HepG2 (cell line): ENCODE results near the gene NCKAP5L. TPM values are rescaled to one million over a fixed set of nuclear protein-coding genes. Genes with fewer than 3 reads are reported as not detected.
A peak's percentile ranks its signal among the peaks of the same experiment; 100 is the strongest.

Experiments
- ATAC-seq: fragments of 200-7000 bp; cut with Tn5 transposase; 3 replicates; pipeline ENCODE4 v1.9.1; 2020; ENCODE audit warnings: mild to moderate bottlenecking, moderate library complexity
- BruUV-seq: library from RNA; stranded (reverse); fragments of 400-500 nt; replicated peaks from 2 replicates; lab custom pipeline; 2021; lab: Mats Ljungman, UMichigan
- CTCF ChIA-PET: fragments of 300-600 bp; formaldehyde crosslinking; extraction: SDS; loops from one replicate; lab custom pipeline; 2021; ENCODE audit warnings: low total read pairs, inconsistent platforms, low intra/inter-chr PET ratio; lab: Yijun Ruan, JAX
- POLR2A ChIA-PET: fragments of 350-600 bp; sonication (Branson Sonifier 250); formaldehyde crosslinking; loops from one replicate; lab custom pipeline; 2020; ENCODE audit warnings: antibody characterized with exemption, inconsistent platforms; lab: Yijun Ruan, JAX
- DNase-seq: peaks from one replicate; pipeline ENCODE4 v3.0.0-alpha.2; 2015; ENCODE audit warnings: low spot score
- FAIRE-seq: peaks from 3 replicates; lab custom pipeline; 2011; peaks lifted over from hg19 to GRCh38; lab: Jason Lieb, UNC
- H2AFZ ChIP-seq: one replicate; pipeline ENCODE4 v1.6.1; 2011; ENCODE audit warnings: low read length, inconsistent platforms
- H3K27ac ChIP-seq: fragments of 300-600 bp; 3 replicates; pipeline ENCODE4 v1.8.0; 2011; ENCODE audit warnings: mixed run types, mild to moderate bottlenecking, mixed read lengths, low read length, inconsistent platforms; ENCODE audit not compliant: insufficient read depth; ENCODE audit errors: extremely low read length
- H3K27me3 ChIP-seq, 2 experiments: fragments of 200-600 bp in 1 of 2; 2 replicates in 1 of 2; 3 replicates in 1 of 2; pipeline versions ENCODE4 v1.6.0 to v1.8.0; 2011; ENCODE audit warnings: low read length in 2 of 2, mild to moderate bottlenecking in 2 of 2, moderate library complexity in 2 of 2, inconsistent platforms in 1 of 2; ENCODE audit not compliant: insufficient read depth in 2 of 2, control insufficient read depth in 1 of 2
- H3K36me3 ChIP-seq, 2 experiments: fragments of 200-600 bp in 1 of 2; replicated peaks in 1 of 2; 2 replicates in 1 of 2; 3 replicates in 1 of 2; pipeline versions ENCODE4 v1.5.1 to v1.8.0; 2011; ENCODE audit warnings: low read length in 2 of 2, inconsistent platforms in 1 of 2; ENCODE audit not compliant: insufficient read depth in 2 of 2, control insufficient read depth in 1 of 2
- H3K4me1 ChIP-seq: 2 replicates; pipeline ENCODE4 v1.5.1; 2012; ENCODE audit warnings: low read length, inconsistent platforms; ENCODE audit not compliant: insufficient read depth
- H3K4me2 ChIP-seq: 2 replicates; pipeline ENCODE4 v1.6.0; 2011; ENCODE audit warnings: low read depth, low read length, inconsistent platforms
- H3K4me3 ChIP-seq, 3 experiments: fragments of 200-600 bp in 1 of 3; sonication (generic), shearing (Covaris generic) in 1 of 3; replicated peaks in 1 of 3; 2 replicates each; pipeline ENCODE4 v1.5.1; 2011 to 2016; ENCODE audit warnings: low read length in 3 of 3, inconsistent platforms in 2 of 3, low read depth in 2 of 3, mild to moderate bottlenecking in 2 of 3, control low read depth in 1 of 3, mixed read lengths in 1 of 3; ENCODE audit not compliant: insufficient read depth in 1 of 3
- H3K79me2 ChIP-seq: one replicate; pipeline ENCODE4 v1.6.1; 2011; ENCODE audit warnings: low read length, inconsistent platforms; ENCODE audit not compliant: insufficient read depth
- H3K9ac ChIP-seq: 2 replicates; pipeline ENCODE4 v1.6.0; 2011; ENCODE audit warnings: mild to moderate bottlenecking, low read depth, low read length, inconsistent platforms; ENCODE audit not compliant: insufficient read depth
- H3K9me3 ChIP-seq: 2 replicates; pipeline ENCODE4 v1.5.1; 2012; ENCODE audit warnings: mild to moderate bottlenecking, low read length
- H4K20me1 ChIP-seq: 2 replicates; pipeline ENCODE4 v1.6.0; 2011; ENCODE audit warnings: inconsistent platforms, mild to moderate bottlenecking, low read length, moderate library complexity; ENCODE audit not compliant: insufficient read depth
- ATAD3A ChIP-seq: sonication (generic); formaldehyde crosslinking; IDR thresholded peaks from 2 replicates; pipeline ENCODE4 v1.4.0; 2020; ENCODE audit warnings: missing genetic modification reagents
- HNF4A ChIP-seq: sonication (generic); formaldehyde crosslinking; IDR thresholded peaks from 2 replicates; pipeline ENCODE4 v1.4.0; 2020; ENCODE audit warnings: missing genetic modification reagents
- PAXIP1 ChIP-seq: sonication (generic); formaldehyde crosslinking; conservative IDR thresholded peaks from 2 replicates; pipeline ENCODE4 v1.4.0; 2020; ENCODE audit warnings: mild to moderate bottlenecking, missing genetic modification reagents, moderate library complexity
- PBX2 ChIP-seq: IDR thresholded peaks from 2 replicates; pipeline ENCODE4 v1.6.1; 2016; ENCODE audit warnings: control low read depth
- ZNF317 ChIP-seq: sonication (generic); formaldehyde crosslinking; IDR thresholded peaks from 2 replicates; pipeline ENCODE4 v1.5.0; 2020; ENCODE audit warnings: mild to moderate bottlenecking, missing genetic modification reagents
- WGBS: methylation state at CpG from one replicate; pipeline ENCODE4 v1.1.6; 2017; ENCODE audit warnings: low lambda C conversion rate; 5-methylcytosine and 5-hydroxymethylcytosine counted together
- in situ Hi-C: cut with HindIII; loops from 2 replicates; pipeline ENCODE4 v1.10.0; 2017; ENCODE audit warnings: low pct_unique_long_range_greater_than_20kb; ENCODE audit not compliant: extremely low pct_ligation_motif_present
- intact Hi-C: fragments of 100-400 bp; cut with micrococcal nuclease; formaldehyde crosslinking; loops from one replicate; pipeline ENCODE4 v1.10.0; 2022; ENCODE audit not compliant: unreplicated experiment
- polyA plus RNA-seq, 8 experiments: library from polyadenylated mRNA; depleted of rRNA in 3 of 8; stranded (reverse) in 7 of 8; unstranded in 1 of 8; fragments of >200 nt; fragmentation: Illumina TruSeq in 4 of 8; extraction: Trizol in 4 of 8; gene quantifications; 2 replicates each; pipeline versions ENCODE4 v1.2.1 to v1.2.3, GENCODE V29; 2011 to 2016; ENCODE audit warnings: low read depth in 4 of 8, missing spikeins in 1 of 8, mixed read lengths in 1 of 8; ENCODE audit not compliant: insufficient read depth in 1 of 8
- total RNA-seq, 5 experiments: library from RNA; depleted of rRNA; stranded (reverse); fragments of >200 nt; fragmentation: Illumina TruSeq; extraction: Trizol; gene quantifications; 2 replicates each; pipeline ENCODE4 v1.2.3, GENCODE V29; 2016; ENCODE audit warnings: low read depth in 1 of 5

Gene NCKAP5L
- total and polyA plus RNA-seq, 2 of the 13 experiments (the other 11 are each of a cell fraction or from before 2014, with no cell fraction given), result 4.1 to 9.0 TPM

- Histone ChIP-seq H3K27me3 (no peaks in the 10 kb centered on the region; a peak in 1 of 5 replicates), H3K9me3 (no peaks in the 10 kb centered on the region), H3K79me2 (peaks cover 34% of the 10 kb centered on the region), H3K4me1 (peaks cover 54% of the 10 kb centered on the region), H3K4me2 (peak overlapping the region; percentile 5; the same call in 1 of the 2 replicates), H3K9ac (no peak overlapping the region), H3K36me3 (peaks cover 0 to 4% of the 10 kb centered on the region in 2 experiments; a peak in 1 of 5 replicates), H4K20me1 (peaks cover 16% of the 10 kb centered on the region), H2AFZ (no peak overlapping the region), H3K4me3 (no peak overlapping the region), H3K27ac (no peak overlapping the region)
- TF ChIP-seq PBX2 (CRISPR knock-in tag) (peak; percentile 52; the same call in 1 of the 2 replicates), PAXIP1 (CRISPR knock-in tag) (peak; percentile 29; the same call in 1 of the 2 replicates), HNF4A (CRISPR knock-in tag) (0 out of 2 replicates have a peak, but pooled peaks have one; percentile 11), ZNF317 (CRISPR knock-in tag) (no peak), ATAD3A (CRISPR knock-in tag) (no peak)
- intact Hi-C loops, result no loop called here
- in situ Hi-C loops, result no loop called here
- FAIRE-seq, result no peak
- 40% methylated on average over 1 of the region's 1 CpG for WGBS
- POLR2A ChIA-PET, result no interaction called here
- ATAC-seq, result no peak
- DNase-seq, result no peak
- CTCF ChIA-PET, result no interaction called here
- no TSS peak for BruUV-seq
Measured at GRCh38 chr12:49823350-49823749, 4.9 kb downstream of the NCKAP5L start.
